Tibial nerve (tissue), 4 donors: ENCODE data around the gene EYA2.

Experiments
- CTCF ChIP-seq, 5 experiments: fragments of 200-600 bp in 3 of 5; fragments of 450-650 bp in 2 of 5; sonication (generic) in 3 of 5; IDR thresholded peaks; one replicate each; pipeline ENCODE4 v1.5.1; 2016 to 2019; ENCODE audit warnings: antibody characterized with exemption in 5 of 5, mild to moderate bottlenecking in 3 of 5, moderate library complexity in 2 of 5
- EP300 ChIP-seq, 2 donors: sonication (generic); formaldehyde crosslinking; IDR thresholded peaks; one replicate each; pipeline ENCODE4 v1.6.1; 2017; ENCODE audit warnings: antibody characterized with exemption in 2 of 2, mild to moderate bottlenecking in 1 of 2
- POLR2A ChIP-seq, 2 donors: fragments of 450-650 bp; IDR thresholded peaks; one replicate each; pipeline ENCODE4 v1.6.1; 2017; ENCODE audit warnings: antibody characterized with exemption in 2 of 2, mild to moderate bottlenecking in 2 of 2, moderate library complexity in 2 of 2

GRCh38 chr20:47125508-47125757, 230.8 kb downstream of the EYA2 start:
- TF ChIP-seq CTCF (IDR thresholded peaks at IDR 0.05) (peak in 2 of 5 experiments; percentile 8 to 27), EP300 (IDR thresholded peaks at IDR 0.05) (no peak), POLR2A (IDR thresholded peaks at IDR 0.05) (no peak)
